Effector CD4-positive, alpha-beta T cell (primary cell): ENCODE data around the gene PPFIA4.

Experiments
- DNase-seq: peaks from one replicate; pipeline ENCODE4 v3.0.0-alpha.2; 2020

PPFIA4 gene

DNA sequence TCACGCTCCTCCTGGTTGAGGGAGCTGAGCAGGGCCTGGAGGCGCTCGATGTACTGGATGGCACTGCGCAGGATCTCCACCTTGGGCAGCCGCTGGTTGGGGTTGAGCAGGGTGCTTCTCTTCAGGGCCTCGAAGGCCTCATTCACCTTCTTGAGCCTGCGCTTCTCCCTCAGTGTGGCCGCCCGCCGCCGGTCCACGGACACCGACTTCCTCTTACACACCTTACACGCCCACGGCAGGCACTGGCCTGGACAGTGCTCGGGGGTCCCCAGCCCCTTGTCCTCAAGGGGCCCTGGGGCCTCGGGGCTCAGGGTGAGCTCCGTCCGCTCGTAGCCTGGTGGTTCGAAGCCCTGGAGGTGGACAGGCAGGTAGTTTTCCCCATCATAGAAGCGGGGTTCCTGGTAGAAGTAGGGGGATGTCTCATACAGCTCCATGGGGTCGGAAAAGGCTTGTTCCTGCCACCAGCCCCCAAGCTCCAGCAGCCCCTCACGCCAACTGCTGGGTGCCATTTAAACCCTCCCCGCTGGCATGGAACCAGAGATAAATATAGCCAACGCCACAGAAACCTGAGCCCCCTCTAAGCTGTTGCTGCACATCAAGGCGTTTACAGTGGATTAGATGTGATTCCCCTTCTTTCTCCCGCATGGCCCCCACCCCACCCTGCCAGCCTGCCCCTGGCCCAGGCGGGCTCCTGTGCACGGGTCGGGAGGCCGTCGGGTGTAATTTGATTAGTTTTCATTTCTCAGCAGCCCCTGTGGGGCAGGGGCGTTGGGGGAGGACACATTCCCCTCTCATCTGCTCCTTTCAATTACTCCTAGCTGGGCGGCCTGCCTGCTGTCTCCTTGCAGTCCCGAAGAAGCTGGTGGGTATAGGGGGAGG, 59.5 kb downstream of the PPFIA4 start, which contains the start of gene MYOG:
Gene MYOG (minus strand): TSS at position 485 of the 879 bp plus-strand sequence. CDS start 51 bp downstream, at position 434.
- no peak for DNase-seq

DNA sequence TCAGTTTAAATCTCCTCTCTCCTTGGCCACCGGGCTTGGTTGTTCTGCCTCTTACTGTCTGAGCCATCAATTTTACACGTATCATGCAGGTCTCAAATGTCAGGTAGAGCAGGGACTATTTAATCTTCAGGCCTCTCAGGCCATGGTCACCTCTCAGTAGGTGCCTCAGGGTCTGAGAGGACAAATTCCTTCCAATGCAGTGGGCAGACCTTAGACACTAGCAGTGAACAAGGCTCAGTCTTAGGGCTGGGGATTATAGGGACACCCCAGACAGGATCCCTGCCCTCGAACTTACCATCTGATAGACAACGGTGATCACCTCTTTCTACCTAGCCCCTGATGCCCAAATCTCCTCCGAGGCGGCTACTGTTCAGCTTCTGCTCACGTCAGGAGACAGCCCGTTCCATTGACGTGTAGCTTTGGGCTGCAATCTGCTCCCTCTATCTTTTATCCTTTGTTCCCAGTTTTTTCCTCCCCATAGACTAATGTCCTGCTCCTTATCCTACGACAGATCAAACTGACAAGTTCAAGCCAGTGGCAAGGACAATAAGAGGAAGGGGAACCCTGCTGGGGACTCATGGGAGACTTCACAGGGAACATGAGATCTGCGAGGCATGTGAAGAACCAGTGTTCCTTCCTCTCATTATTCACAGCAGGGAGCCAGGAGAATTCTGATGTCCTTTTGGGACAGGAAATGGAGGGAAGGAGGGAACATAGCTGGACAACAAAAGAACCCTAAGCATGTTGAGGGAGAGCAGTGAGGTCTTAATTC, 60.9 kb downstream of the PPFIA4 start:
- no peak for DNase-seq

- DNase-seq = no peak
Measured at GRCh38 chr1:203088441-203088840, 62.1 kb downstream of the PPFIA4 start.

DNA sequence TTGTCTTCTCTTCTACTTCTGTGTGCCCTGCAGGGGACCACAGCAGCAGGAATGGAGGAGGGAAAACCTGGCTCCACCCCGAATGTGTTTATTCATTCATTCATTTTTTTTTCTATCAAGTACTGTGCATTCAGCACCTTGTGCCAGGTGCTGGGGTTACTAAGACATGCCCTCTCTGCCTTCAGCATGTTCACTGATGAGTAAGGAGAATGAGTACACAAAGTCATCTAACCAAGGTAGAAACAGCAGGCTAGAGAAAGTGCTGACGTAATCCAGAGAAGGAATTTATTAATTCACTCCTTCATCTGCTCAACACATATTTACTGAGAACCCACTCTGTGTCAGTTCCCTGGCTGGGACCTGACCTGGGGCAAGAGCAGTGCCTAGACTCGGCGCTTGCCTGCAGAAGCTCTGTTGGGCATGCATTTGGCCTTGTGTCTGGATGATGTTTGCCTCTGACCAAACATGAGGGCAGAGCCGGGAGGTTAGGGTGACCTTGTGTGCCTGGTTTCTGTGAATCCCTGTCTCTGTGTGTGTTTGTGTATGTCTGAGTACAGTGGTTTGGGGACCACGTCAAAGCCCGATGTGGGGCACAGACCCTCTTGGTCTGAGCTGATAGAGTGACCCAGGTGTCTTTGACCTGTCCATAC, 62.8 kb downstream of the PPFIA4 start:
- no peak for DNase-seq

GRCh38 chr1:203089651-203090045, 63.4 kb downstream of the PPFIA4 start:
- DNase-seq = no peak

DNA sequence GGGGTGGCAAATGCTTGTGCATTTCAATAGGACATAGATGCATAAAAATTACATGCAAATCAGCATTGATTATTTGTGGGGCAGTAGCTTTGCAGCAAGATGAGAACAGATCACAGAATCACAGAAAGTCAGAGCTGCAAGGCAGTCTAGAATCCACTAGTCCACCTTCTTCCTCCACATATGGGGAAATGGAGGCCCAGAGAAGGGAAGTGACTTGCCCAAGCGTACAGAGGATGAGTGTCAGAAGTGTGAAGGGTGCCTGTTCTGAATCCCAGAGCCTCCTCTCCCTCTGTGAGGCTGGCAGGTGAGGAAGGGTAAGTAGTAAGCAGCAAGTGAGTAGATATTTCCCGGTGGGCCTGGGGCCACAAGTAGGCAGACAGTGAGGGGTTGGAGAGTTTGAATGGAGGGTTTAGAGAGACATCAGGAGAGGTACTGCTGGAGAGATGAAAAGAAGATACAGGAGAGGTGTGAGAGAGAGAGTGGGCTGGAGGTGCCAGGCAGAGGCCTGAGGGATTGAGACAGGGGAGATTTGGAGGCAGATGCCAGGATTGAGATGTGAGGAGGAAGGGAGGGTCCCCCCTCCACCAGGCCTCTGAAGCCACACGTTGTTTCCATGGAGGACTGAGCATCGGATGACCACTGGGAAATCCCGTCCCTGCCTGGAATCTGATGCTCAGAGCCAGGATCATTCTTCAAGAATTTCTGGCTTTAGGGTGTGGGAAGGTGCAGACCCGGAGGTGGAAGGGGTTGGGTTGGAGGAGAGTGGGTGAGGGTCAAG, 64.3 kb downstream of the PPFIA4 start:
- no peak for DNase-seq

DNA sequence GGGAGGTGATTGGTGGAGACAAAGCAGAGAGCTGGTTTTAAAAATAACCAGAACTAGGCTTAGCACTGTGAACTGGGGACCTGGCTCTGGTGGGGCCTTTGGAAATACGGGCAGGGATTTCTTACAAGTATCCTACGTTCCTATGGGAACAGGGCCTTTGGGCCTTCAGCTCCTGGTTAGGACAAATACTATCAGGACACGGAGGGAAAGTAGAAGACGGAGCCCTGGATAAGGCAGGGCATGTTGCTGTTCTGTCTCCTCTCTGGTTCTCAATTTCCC, 64.8 kb downstream of the PPFIA4 start:
- no peak for DNase-seq

DNA sequence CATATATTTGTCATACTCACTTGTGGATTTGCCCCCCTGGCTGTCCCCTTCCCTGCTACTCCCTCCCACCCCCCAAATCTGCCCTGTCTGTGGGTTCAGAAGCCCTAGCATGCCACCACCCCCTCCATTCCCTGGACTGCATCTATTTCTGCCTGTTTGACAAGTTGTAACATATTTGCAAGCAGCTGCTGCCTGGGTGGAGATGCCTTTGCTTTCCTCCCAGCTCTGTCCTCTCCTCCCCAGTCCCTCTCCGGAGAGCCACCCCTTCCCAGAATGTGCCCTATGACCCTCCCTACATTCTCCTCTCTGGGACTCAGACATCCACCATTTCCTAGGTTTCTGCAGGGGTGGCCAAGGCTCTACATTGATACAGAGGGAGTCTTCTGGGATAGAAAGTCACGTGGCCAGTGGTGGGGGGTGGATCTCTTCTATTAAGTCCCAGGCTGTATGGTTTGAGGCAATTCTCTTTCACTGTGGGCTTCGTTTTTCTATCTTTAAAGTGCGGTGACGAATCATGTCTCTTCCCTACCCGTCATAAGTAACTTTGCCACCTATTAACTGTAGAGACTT, 65.6 kb downstream of the PPFIA4 start:
- no peak for DNase-seq

DNA sequence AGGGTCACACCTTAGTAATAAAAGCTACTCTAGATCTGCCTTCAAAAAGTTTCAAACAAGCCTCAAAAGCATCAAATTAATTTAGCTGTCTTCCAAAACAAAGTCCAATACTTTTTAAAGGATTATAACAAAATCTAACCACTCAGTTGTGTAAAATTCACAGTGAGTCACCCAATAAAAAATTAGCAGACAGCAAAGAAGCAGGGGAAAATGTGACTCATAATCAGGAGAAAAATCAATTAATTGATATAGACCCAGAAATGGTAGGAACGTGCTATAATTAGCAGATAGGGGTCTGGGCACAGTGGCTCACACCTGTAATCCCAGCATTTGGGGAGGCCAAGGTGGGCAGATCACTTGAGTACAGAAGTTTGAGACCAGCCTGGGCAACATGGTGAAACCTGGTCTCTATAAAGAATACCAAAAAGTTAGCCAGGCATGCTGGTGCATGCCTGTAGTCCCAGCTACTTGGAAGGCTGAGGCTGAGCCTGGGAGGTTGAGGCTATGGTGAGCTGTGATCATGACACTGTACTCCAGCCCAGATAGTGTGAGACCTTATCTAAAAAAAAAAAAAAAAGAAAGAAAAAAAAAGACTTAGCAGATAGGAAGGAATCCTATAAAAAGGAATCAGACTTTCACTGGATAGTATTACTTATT, 67.6 kb downstream of the PPFIA4 start:
- no peak for DNase-seq

DNA sequence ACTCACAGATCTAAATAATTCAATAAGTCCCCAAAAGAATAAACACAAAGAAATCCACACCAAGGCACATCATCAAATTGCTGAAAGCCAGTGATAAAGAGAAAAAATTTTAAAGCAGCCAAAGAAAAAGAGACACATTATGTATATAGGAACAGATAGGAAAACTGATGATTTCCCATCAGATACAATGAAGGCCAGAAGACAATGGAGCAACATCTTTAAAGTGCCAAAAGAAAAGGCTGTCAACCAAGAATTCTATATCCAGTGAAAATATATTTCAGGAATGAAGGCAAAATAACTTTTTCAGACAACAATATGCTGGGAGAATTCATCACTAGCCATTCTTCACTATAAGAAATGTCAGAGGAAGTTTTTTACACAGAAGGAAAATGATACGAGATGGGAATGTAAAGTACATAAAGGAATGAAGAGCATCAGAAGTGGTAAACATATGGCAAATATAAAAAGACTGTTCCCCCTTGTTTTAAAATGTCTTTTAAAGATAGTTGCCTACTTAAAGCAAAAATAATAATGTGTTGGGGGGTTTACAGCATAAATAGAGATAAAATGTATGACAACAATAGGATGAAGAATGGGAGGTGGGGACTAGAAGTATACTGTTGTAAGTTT, 68.9 kb downstream of the PPFIA4 start:
- no peak for DNase-seq

GRCh38 chr1:203096566-203096965, 70.3 kb downstream of the PPFIA4 start:
- no peak for DNase-seq

GRCh38 chr1:203097001-203097400, 70.7 kb downstream of the PPFIA4 start:
- DNase-seq = no peak

DNA sequence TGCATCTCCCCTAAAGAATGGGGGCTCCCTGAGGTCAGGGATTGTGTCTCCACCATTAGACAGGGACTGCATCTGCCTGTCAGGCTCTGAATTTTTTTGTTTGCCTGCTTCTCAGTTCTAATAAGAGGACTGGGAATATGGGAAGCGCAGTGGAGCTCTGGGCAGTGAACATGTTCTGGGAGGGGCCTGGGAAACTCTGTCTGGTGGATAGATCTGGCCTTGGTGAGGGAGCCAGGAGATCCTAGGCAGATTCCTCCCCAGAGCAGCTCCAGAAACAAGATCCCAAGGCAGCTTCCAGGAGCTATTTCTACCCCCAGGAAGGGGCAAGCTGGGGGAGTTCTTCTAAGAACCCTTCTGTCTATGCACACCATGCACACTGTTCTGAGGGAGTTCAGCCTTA, 72.2 kb downstream of the PPFIA4 start:
- DNase-seq = no peak

- DNase-seq = no peak
Measured at GRCh38 chr1:203098914-203099520, 72.7 kb downstream of the PPFIA4 start.

- DNase-seq = no peak
Measured at GRCh38 chr1:203099805-203100515, 73.7 kb downstream of the PPFIA4 start.

DNA sequence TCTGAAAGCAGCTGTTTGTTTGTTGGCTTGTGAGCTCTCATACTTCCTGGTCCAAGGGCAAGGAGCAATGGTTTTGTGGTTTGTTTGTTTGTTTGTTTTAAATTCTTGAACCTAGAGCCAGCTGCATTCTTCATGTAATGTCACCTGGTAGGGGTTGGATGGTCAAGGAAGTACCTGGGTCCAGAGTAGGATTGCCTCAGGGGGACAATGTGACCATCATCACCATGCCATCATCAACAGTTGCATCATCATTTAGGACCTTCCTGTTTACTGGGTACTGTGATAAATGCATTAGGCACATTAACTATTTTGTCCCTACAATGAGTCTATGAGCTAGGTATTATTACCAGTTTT, 74.2 kb downstream of the PPFIA4 start:
- DNase-seq = no peak

- no peak for DNase-seq
Measured at GRCh38 chr1:203101813-203102634, 75.7 kb downstream of the PPFIA4 start.

DNA sequence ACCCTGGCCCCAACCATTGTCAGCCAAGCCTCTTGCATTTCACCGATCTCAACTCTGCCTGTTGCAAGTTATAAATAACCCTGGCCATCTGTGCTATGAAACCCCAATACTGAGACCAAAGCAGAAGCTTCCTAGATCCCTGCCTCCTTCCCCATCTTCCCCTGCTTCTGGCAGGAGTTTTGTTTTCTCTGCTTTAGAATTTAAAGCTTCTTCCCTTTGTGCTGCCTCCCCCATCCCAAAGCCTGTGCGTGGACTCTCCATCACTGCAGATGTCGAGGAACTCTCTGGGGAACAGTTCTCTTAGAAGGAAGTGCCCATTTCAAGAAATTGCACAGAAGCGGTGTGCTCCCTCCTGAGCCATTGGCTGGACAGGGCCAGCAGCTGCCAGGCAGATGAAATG, 76.9 kb downstream of the PPFIA4 start:
- no peak for DNase-seq

DNA sequence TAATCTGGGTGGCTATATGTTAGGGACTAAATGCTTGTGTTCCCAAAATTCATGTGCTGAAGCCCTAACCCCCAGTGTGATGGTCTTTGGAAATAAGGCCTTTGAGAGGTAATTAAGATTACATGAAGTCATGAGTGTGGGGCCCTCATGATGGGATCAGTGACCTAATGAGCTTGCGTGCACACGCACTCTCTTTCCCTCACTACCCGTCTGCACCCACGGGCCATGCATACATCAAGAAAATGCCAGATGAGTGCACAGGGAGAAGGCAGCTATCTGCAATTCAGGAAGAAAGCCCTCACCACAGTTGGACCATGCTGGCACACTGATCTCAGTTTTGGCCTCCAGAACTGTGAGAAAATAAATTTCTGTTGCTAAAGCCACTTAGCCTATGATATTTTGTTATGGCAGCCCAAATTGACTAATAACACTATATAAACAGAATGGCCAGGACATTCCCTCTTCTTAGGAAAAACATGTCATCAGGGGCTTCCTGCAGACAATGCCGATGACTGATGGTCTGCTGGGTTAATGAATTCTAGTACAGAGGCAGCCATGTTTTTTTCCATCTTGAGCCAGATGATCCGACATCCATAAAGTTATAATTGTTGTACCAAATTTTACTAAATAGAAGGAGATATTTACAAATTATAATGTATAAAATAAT, 77.7 kb downstream of the PPFIA4 start:
- DNase-seq = no peak
